Fibroblast of lung (primary cell): ENCODE results near the gene CCDC34. TPM values are rescaled to one million over a fixed set of nuclear protein-coding genes. Genes with fewer than 3 reads are reported as not detected.
A peak's percentile ranks its signal among the peaks of the same experiment; 100 is the strongest.

ENCODE experiments used
- DNase-seq, 2 donors: peaks; one replicate each; pipeline versions ENCODE4 v3.0.0 to v3.0.0-alpha.2; 2010; ENCODE audit warnings: low read depth in 2 of 2
- H2AFZ ChIP-seq: 2 replicates; pipeline ENCODE4 v1.5.1; 2012; ENCODE audit warnings: low read length, control low read depth, inconsistent platforms
- H3K27ac ChIP-seq: 2 replicates; pipeline ENCODE4 v1.5.1; 2011; ENCODE audit warnings: low read length, control low read depth; ENCODE audit not compliant: insufficient read depth
- H3K27me3 ChIP-seq: 2 replicates; pipeline ENCODE4 v1.5.1; 2011; ENCODE audit warnings: mild to moderate bottlenecking, low read length; ENCODE audit not compliant: control insufficient read depth, insufficient read depth
- H3K36me3 ChIP-seq: 2 replicates; pipeline ENCODE4 v1.5.1; 2011; ENCODE audit warnings: low read length; ENCODE audit not compliant: control insufficient read depth, insufficient read depth
- H3K4me1 ChIP-seq: 2 replicates; pipeline ENCODE4 v1.5.1; 2011; ENCODE audit warnings: low read length; ENCODE audit not compliant: control insufficient read depth, insufficient read depth; ENCODE audit errors: extremely low read depth
- H3K4me2 ChIP-seq: 2 replicates; pipeline ENCODE4 v1.5.1; 2011; ENCODE audit warnings: low read length, control low read depth; ENCODE audit not compliant: insufficient read depth; ENCODE audit errors: extremely low read depth
- H3K4me3 ChIP-seq, 4 experiments: fragments of 200-600 bp in 1 of 4; sonication (generic) in 1 of 4; replicated peaks in 1 of 4; 2 replicates each; pipeline ENCODE4 v1.5.1; 2011 to 2016; ENCODE audit warnings: low read length in 4 of 4, low read depth in 3 of 4, mild to moderate bottlenecking in 3 of 4, control low read depth in 2 of 4, inconsistent platforms in 1 of 4, mixed read lengths in 1 of 4; ENCODE audit not compliant: insufficient read depth in 1 of 4; ENCODE audit errors: control extremely low read depth in 1 of 4
- H3K79me2 ChIP-seq: 2 replicates; pipeline ENCODE4 v1.5.1; 2012; ENCODE audit warnings: mild to moderate bottlenecking, low read length, inconsistent platforms; ENCODE audit not compliant: control insufficient read depth, insufficient read depth
- H3K9ac ChIP-seq: 2 replicates; pipeline ENCODE4 v1.5.1; 2011; ENCODE audit warnings: mild to moderate bottlenecking, low read length, control low read depth; ENCODE audit not compliant: insufficient read depth
- H3K9me3 ChIP-seq: 2 replicates; pipeline ENCODE4 v1.5.1; 2012; ENCODE audit warnings: low read depth, low read length; ENCODE audit not compliant: control insufficient read depth, insufficient read depth
- H4K20me1 ChIP-seq: 2 replicates; pipeline ENCODE4 v1.5.1; 2011; ENCODE audit warnings: low read length; ENCODE audit not compliant: control insufficient read depth, insufficient read depth; ENCODE audit errors: extremely low read depth
- CTCF ChIP-seq, 2 donors: IDR thresholded peaks in 1 of 2; conservative IDR thresholded peaks in 1 of 2; 1 replicate in 1 of 2; 2 replicates in 1 of 2; pipeline ENCODE4 v1.5.1; 2011 to 2012; ENCODE audit warnings: low read length in 2 of 2, control low read depth in 1 of 2, inconsistent platforms in 1 of 2, low read depth in 1 of 2, mild to moderate bottlenecking in 1 of 2
- EZH2 ChIP-seq: IDR thresholded peaks from 2 replicates; pipeline ENCODE4 v1.5.1; 2012; ENCODE audit warnings: low read length, control low read depth, mild to moderate bottlenecking; ENCODE audit errors: missing control alignments
- polyA plus RNA-seq, 2 donors: library from polyadenylated mRNA; depleted of rRNA in 1 of 2; stranded (reverse) in 1 of 2; unstranded in 1 of 2; fragments of >200 nt; gene quantifications; 2 replicates each; pipeline ENCODE4 v1.2.1, GENCODE V29; 2011 to 2012; ENCODE audit warnings: missing spikeins in 1 of 2
- total RNA-seq: library from RNA; depleted of rRNA; stranded (reverse); fragments of >200 nt; gene quantifications from 2 replicates; pipeline ENCODE4 v1.2.1, GENCODE V29; 2014

Gene CCDC34
- total and polyA plus RNA-seq, 2 donors (not counting 1 experiment from before 2014, with no cell fraction given), result 3.8 to 4.6 TPM

- Histone ChIP-seq H3K4me1 (no peaks in the 10 kb centered on the region), H3K27me3 (no peaks in the 10 kb centered on the region), H3K9me3 (no peaks in the 10 kb centered on the region), H3K79me2 (no peaks in the 10 kb centered on the region), H3K9ac (no peak overlapping the region), H3K36me3 (no peaks in the 10 kb centered on the region), H3K4me3 (no peak overlapping the region), H4K20me1 (no peaks in the 10 kb centered on the region), H3K4me2 (no peak overlapping the region), H2AFZ (no peak overlapping the region), H3K27ac (no peak overlapping the region)
- no peak for DNase-seq
- no peak for TF ChIP-seq EZH2
- no peak for TF ChIP-seq CTCF (conservative IDR thresholded peaks at IDR 0.05 in 1 of 2, IDR thresholded peaks at IDR 0.05 in 1 of 2; ENCODE audit: low read depth in 1 of 2, low read length in 2 of 2)
Measured at GRCh38 chr11:27352781-27353180, 10.2 kb downstream of the CCDC34 start.

- Histone ChIP-seq H3K79me2 (no peaks in the 10 kb centered on the region), H3K4me2 (no peak overlapping the region), H3K27me3 (no peaks in the 10 kb centered on the region), H2AFZ (no peak overlapping the region), H3K27ac (no peak overlapping the region), H3K9ac (no peak overlapping the region), H3K4me1 (no peaks in the 10 kb centered on the region), H3K36me3 (no peaks in the 10 kb centered on the region), H3K4me3 (no peak overlapping the region), H3K9me3 (no peaks in the 10 kb centered on the region), H4K20me1 (no peaks in the 10 kb centered on the region)
- TF ChIP-seq CTCF (conservative IDR thresholded peaks at IDR 0.05 in 1 of 2, IDR thresholded peaks at IDR 0.05 in 1 of 2; ENCODE audit: low read depth in 1 of 2, low read length in 2 of 2) (no peak), EZH2 (no peak)
- DNase-seq, result peak; percentile 63 to 79
Measured at GRCh38 chr11:27350511-27350910, 12.5 kb downstream of the CCDC34 start.

GRCh38 chr11:27349919-27350318, 13.1 kb downstream of the CCDC34 start:
- Histone ChIP-seq H3K36me3 (no peaks in the 10 kb centered on the region), H3K4me3 (no peak overlapping the region), H3K9me3 (no peaks in the 10 kb centered on the region), H2AFZ (no peak overlapping the region), H3K79me2 (no peaks in the 10 kb centered on the region), H3K9ac (no peak overlapping the region), H3K27me3 (no peaks in the 10 kb centered on the region), H4K20me1 (no peaks in the 10 kb centered on the region), H3K4me1 (no peaks in the 10 kb centered on the region), H3K4me2 (no peak overlapping the region), H3K27ac (no peak overlapping the region)
- TF ChIP-seq EZH2 (no peak), CTCF (conservative IDR thresholded peaks at IDR 0.05 in 1 of 2, IDR thresholded peaks at IDR 0.05 in 1 of 2; ENCODE audit: low read depth in 1 of 2, low read length in 2 of 2) (no peak)
- no peak for DNase-seq
